ENCODE data around the gene ASPSCR1.

ASPSCR1 gene

DNA sequence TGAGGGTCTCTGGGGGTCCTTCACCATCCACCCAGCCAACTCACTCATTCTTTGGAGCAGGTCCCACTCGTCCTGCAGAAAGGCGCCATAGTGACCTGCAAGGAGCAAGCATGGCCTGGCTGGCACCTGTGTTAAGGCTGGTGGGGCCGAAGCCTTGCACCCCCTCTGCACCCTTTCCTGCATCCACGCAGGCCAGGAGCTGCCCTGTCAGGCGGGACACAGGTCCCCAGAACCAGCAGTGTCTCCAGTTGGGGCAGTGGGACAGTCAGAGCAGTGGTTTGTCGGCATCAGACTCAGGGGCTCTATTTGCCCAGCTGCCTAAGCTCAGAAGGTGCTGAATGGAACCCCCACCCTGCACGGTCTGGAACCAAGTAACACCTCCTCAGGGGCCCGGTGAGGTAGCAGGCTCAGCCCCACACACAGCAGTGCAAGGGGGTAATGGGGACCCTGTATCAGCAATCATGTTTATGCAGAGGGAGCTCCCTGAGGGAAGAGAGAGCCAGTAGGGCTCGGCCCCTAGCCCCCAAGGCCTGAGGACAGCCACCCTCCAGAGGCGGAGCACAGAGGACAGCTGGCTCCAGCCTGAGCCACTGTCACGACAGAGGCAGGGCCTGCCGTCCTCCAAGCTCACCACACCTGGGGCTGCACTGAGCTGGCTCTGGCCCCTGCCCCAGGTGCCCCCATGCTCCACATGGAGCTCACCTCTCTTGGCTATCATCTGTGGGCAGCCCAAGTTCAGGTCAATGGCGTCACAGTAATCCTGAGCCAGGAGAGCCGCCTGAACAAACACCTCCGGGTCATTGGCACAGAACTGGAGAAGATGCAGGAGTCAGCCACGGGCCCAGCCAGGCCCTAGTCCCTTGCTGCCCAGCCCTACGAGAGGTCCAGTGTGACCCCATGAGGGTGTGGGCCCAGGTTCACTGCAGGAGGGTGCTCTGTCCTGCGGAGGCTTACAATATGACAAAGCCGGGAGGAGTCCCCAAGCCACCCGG is 86.3 kb downstream of the ASPSCR1 start:
- H3K4me3 ChIP-seq (ENCODE audit: low read length): no peak overlapping the region

DNA sequence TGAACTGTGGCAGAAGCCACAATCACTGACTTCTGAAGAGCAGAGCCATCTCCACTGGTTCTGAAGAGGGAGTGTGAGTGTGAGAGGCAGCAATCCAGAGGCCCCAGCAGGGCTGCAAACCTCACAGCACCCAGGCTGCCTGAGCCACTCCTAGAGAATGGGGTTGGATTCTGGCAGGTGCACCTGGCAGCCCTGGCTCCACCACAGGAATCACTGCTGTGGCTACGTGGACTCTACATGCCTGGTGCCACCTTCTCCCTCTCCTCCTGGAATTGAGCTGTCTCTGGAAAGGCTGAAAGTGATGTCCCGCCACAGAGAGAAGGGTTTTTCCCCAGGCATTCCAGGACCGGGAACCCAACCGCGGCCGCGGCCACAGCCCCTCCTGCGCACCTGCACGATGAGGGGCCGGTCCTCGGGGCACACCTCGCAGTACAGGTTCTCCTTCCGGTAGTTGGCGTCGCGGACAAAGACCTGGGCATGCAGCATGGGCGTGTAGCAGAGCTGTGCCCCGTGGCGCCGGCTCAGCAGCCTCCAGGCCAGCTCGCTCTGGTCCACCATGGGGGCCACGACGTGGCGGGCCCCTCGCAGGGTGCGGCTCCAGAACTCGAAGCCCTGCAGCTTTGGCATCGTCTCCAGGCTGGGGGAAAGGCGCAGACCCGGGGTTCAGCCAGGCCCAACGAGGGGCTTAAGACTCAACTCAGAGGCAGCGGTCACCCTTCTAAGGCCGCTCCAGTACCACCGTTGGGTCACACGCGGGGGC is 87.2 kb downstream of the ASPSCR1 start:
- DNase-seq (ENCODE audit: low read depth): no peak
- peak overlapping the region; percentile 67 for H3K4me3 ChIP-seq (ENCODE audit: low read length)
- TF ChIP-seq, protein P1, sequence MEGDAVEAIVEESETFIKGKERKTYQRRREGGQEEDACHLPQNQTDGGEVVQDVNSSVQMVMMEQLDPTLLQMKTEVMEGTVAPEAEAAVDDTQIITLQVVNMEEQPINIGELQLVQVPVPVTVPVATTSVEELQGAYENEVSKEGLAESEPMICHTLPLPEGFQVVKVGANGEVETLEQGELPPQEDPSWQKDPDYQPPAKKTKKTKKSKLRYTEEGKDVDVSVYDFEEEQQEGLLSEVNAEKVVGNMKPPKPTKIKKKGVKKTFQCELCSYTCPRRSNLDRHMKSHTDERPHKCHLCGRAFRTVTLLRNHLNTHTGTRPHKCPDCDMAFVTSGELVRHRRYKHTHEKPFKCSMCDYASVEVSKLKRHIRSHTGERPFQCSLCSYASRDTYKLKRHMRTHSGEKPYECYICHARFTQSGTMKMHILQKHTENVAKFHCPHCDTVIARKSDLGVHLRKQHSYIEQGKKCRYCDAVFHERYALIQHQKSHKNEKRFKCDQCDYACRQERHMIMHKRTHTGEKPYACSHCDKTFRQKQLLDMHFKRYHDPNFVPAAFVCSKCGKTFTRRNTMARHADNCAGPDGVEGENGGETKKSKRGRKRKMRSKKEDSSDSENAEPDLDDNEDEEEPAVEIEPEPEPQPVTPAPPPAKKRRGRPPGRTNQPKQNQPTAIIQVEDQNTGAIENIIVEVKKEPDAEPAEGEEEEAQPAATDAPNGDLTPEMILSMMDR (conservative IDR thresholded peaks at IDR 0.05; ENCODE audit: low read depth, low read length): no peak

More for the DNA sequence above, 86.3 kb downstream of the ASPSCR1 start:
- no peak for DNase-seq (ENCODE audit: low read depth)
- TF ChIP-seq, protein P1 (conservative IDR thresholded peaks at IDR 0.05; ENCODE audit: low read depth, low read length): no peak

DNA sequence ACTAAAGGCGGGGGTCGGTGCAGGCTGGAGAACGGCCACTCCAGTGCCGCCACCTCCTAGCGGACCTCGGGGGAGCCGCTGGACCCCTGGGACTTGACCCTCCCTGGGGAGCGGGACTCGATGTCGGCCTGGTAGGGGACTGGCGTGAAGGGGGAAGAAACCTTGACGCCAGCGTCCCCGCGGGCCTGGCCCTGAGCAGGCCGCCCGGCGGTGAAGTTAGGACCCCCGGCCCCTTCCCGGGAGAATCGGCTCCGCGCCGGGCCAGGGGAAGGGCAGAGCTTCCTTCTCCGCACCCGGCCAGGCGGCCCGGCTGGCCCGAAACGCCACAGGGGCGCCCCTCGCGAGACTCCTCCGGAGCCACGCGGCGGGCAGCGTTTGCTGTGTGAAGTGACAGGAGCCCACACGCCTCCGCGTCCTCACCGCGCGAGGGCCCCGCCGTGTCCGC is 87.8 kb downstream of the ASPSCR1 start:
- no peak for DNase-seq (ENCODE audit: low read depth)
- H3K4me3 ChIP-seq (ENCODE audit: low read length): peak overlapping the region; percentile 67
- TF ChIP-seq, protein P1 (conservative IDR thresholded peaks at IDR 0.05; ENCODE audit: low read depth, low read length): no peak

DNA sequence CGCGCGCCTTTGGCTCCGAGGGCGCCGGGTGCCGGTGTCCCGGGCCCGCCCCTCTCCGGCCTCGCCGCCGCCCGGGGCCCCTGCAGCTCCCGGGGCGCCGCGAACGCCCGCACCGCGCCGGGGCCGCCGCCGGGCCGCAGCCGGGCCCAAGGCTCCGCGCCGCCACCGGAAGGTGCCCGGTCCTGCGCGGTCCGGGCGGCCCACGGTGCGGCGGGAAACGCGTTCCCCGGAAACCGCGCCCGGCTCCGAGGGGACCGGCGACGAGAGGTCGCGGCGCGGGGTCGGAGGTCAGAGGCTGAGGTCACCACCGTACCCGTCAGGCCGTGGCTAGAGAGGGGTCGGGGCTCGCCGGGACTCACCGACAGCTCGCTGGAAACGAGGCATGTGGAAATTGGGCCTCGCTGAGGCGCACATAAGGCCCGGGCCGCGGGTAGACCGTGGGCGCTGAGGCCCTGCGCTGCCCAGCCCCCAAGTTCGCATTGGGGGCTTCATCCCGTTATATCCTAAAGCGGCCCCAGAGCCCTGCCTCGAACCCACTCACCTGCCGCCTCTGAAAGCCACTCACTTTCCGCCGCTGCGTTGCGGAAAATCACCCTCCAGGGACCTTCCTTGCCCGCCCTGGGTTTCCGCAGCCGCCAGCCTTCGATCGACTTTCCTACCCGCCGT is 88.3 kb downstream of the ASPSCR1 start, which contains the start of gene DUS1L:
Gene DUS1L, minus strand, starts transcription at position 167 of the 666 bp plus-strand sequence. CDS start 745 bp downstream, outside the sequence.
- TF ChIP-seq, protein P1 (conservative IDR thresholded peaks at IDR 0.05; ENCODE audit: low read depth, low read length): no peak
- DNase-seq (ENCODE audit: low read depth): no peak
- H3K4me3 ChIP-seq (ENCODE audit: low read length): peak within 1 kb of the TSS; percentile 67

All from retinal pigment epithelial cell (primary cell).